H1 (cell line): ENCODE results near the gene ACE. TPM values are rescaled to one million over a fixed set of nuclear protein-coding genes. Genes with fewer than 3 reads are reported as not detected.

Source experiments
- CTCF ChIA-PET: fragments of 300-600 bp; sonication (Branson Sonifier 250); formaldehyde crosslinking; loops from one replicate; lab custom pipeline; 2021; ENCODE audit not compliant: partially characterized antibody; lab: Charles Lee
- POLR2A ChIA-PET: fragments of 300-600 bp; sonication (Branson Sonifier 250); formaldehyde crosslinking; loops from one replicate; lab custom pipeline; 2021; ENCODE audit warnings: inconsistent platforms; ENCODE audit not compliant: partially characterized antibody; lab: Charles Lee
- DNase-seq, 2 experiments: peaks; one replicate each; pipeline versions ENCODE4 v3.0.0 to v3.0.0-alpha.2; 2010 to 2022; ENCODE audit warnings: low spot score in 2 of 2, low read depth in 1 of 2, mixed read lengths in 1 of 2
- FAIRE-seq: peaks from 2 replicates; lab custom pipeline; 2011; peaks lifted over from hg19 to GRCh38; lab: Jason Lieb, UNC
- H2AFZ ChIP-seq: 2 replicates; pipeline ENCODE4 v1.8.1; 2012; ENCODE audit warnings: low read length, inconsistent platforms
- H2AK5ac ChIP-seq: 2 replicates; pipeline ENCODE4 v1.6.1; 2013; ENCODE audit warnings: low read depth, low read length
- H2BK120ac ChIP-seq: replicated peaks from 2 replicates; pipeline ENCODE3; 2013; ENCODE audit warnings: low read depth, low read length, inconsistent platforms
- H2BK12ac ChIP-seq: 2 replicates; pipeline ENCODE4 v1.6.1; 2013; ENCODE audit warnings: low read depth, low read length
- H2BK15ac ChIP-seq: 2 replicates; pipeline ENCODE4 v1.6.1; 2013; ENCODE audit warnings: low read length
- H2BK20ac ChIP-seq: 2 replicates; pipeline ENCODE4 v1.6.1; 2013; ENCODE audit warnings: low read length
- H2BK5ac ChIP-seq: 2 replicates; pipeline ENCODE4 v1.6.1; 2013; ENCODE audit warnings: low read depth, low read length
- H3K14ac ChIP-seq: 2 replicates; pipeline ENCODE4 v1.6.1; 2013; ENCODE audit warnings: inconsistent platforms; ENCODE audit not compliant: insufficient read length
- H3K18ac ChIP-seq: 2 replicates; pipeline ENCODE4 v1.6.1; 2013; ENCODE audit warnings: low read length; ENCODE audit errors: extremely low read depth
- H3K23ac ChIP-seq: 2 replicates; pipeline ENCODE4 v1.6.1; 2013; ENCODE audit warnings: inconsistent platforms; ENCODE audit not compliant: insufficient read length
- H3K23me2 ChIP-seq: 2 replicates; pipeline ENCODE4 v1.6.1; 2013; ENCODE audit warnings: low read depth, low read length
- H3K27ac ChIP-seq: 2 replicates; pipeline ENCODE4 v1.6.1; 2011; ENCODE audit warnings: low read depth, low read length, inconsistent platforms
- H3K27me3 ChIP-seq, 4 experiments: replicated peaks in 1 of 4; 1 replicate in 1 of 4; 2 replicates in 3 of 4; pipeline versions ENCODE4 v1.6.1 to v1.8.1; 2011 to 2013; ENCODE audit warnings: low read length in 3 of 4, mild to moderate bottlenecking in 3 of 4, inconsistent platforms in 2 of 4, mixed read lengths in 2 of 4, moderate library complexity in 1 of 4; ENCODE audit not compliant: control insufficient read depth in 3 of 4, insufficient read depth in 3 of 4; ENCODE audit errors: extremely low read depth in 1 of 4
- H3K36me3 ChIP-seq, 4 experiments: 2 replicates each; pipeline versions ENCODE4 v1.6.1 to v1.8.1; 2011 to 2013; ENCODE audit warnings: mild to moderate bottlenecking in 4 of 4, low read length in 3 of 4, moderate library complexity in 2 of 4, control low read depth in 1 of 4, inconsistent platforms in 1 of 4; ENCODE audit not compliant: insufficient read depth in 4 of 4, control insufficient read depth in 2 of 4
- H3K4ac ChIP-seq: replicated peaks from 2 replicates; pipeline ENCODE3; 2013; ENCODE audit warnings: low read length, low read depth, mixed read lengths, inconsistent platforms; ENCODE audit not compliant: insufficient read length
- H3K4me1 ChIP-seq, 4 experiments: replicated peaks in 1 of 4; 1 replicate in 1 of 4; 2 replicates in 3 of 4; pipeline versions ENCODE4 v1.6.1 to v1.8.1; 2011 to 2013; ENCODE audit warnings: low read length in 3 of 4, inconsistent platforms in 2 of 4, mixed read lengths in 1 of 4; ENCODE audit not compliant: insufficient read depth in 4 of 4, control insufficient read depth in 3 of 4
- H3K4me2 ChIP-seq, 2 experiments: 2 replicates each; pipeline versions ENCODE4 v1.6.1 to v1.8.1; 2011 to 2013; ENCODE audit warnings: low read depth in 2 of 2, low read length in 2 of 2, control low read depth in 1 of 2, inconsistent platforms in 1 of 2, mild to moderate bottlenecking in 1 of 2; ENCODE audit not compliant: insufficient read depth in 1 of 2
- H3K4me3 ChIP-seq, 4 experiments: fragments of 200-600, 300-600 bp in 1 of 4; sonication (generic), shearing (Covaris generic), sonication (Bioruptor Twin) in 1 of 4; 2 replicates each; pipeline versions ENCODE4 v1.5.1 to v1.8.1; 2011 to 2016; ENCODE audit warnings: low read length in 4 of 4, low read depth in 3 of 4, control low read depth in 2 of 4, inconsistent platforms in 2 of 4, mild to moderate bottlenecking in 2 of 4, mixed read lengths in 1 of 4, moderate library complexity in 1 of 4; ENCODE audit not compliant: insufficient read depth in 2 of 4; ENCODE audit errors: extremely low read depth in 1 of 4
- H3K56ac ChIP-seq: replicated peaks from 2 replicates; pipeline ENCODE3; 2013; ENCODE audit warnings: low read depth, mild to moderate bottlenecking, mixed read lengths, low read length, inconsistent platforms; ENCODE audit not compliant: insufficient read length
- H3K79me1 ChIP-seq: 2 replicates; pipeline ENCODE4 v1.6.1; 2013; ENCODE audit warnings: low read depth, low read length, control low read depth
- H3K79me2 ChIP-seq, 2 experiments: 2 replicates each; pipeline versions ENCODE4 v1.6.1 to v1.8.1; 2012 to 2013; ENCODE audit warnings: low read length in 2 of 2, mild to moderate bottlenecking in 2 of 2, inconsistent platforms in 1 of 2; ENCODE audit not compliant: insufficient read depth in 2 of 2, control insufficient read depth in 1 of 2
- H3K9ac ChIP-seq, 4 experiments: replicated peaks in 1 of 4; 1 replicate in 1 of 4; 2 replicates in 3 of 4; pipeline versions ENCODE4 v1.6.1 to v1.8.1; 2011 to 2013; ENCODE audit warnings: low read depth in 3 of 4, low read length in 3 of 4, control low read depth in 2 of 4, mild to moderate bottlenecking in 2 of 4, moderate library complexity in 2 of 4, inconsistent platforms in 1 of 4; ENCODE audit errors: extremely low read depth in 1 of 4
- H3K9me3 ChIP-seq, 2 experiments: 2 replicates each; pipeline versions ENCODE4 v1.6.1 to v1.8.1; 2012 to 2013; ENCODE audit warnings: mild to moderate bottlenecking in 2 of 2, moderate library complexity in 2 of 2, control low read depth in 1 of 2, inconsistent platforms in 1 of 2, low read depth in 1 of 2, low read length in 1 of 2, mixed read lengths in 1 of 2; ENCODE audit not compliant: insufficient read depth in 2 of 2
- H4K20me1 ChIP-seq, 2 experiments: replicated peaks in 1 of 2; 2 replicates each; pipeline versions ENCODE3 to v1.8.1; 2011 to 2013; ENCODE audit warnings: inconsistent platforms in 2 of 2, low read length in 2 of 2, mild to moderate bottlenecking in 1 of 2; ENCODE audit not compliant: insufficient read depth in 2 of 2, control insufficient read depth in 1 of 2
- H4K5ac ChIP-seq: 2 replicates; pipeline ENCODE4 v1.6.1; 2013; ENCODE audit warnings: low read length, low read depth, mixed read lengths, inconsistent platforms; ENCODE audit not compliant: insufficient read length
- H4K8ac ChIP-seq: 2 replicates; pipeline ENCODE4 v1.8.0; 2013; ENCODE audit warnings: mild to moderate bottlenecking, moderate library complexity, low read length, inconsistent platforms; ENCODE audit not compliant: insufficient read depth; ENCODE audit errors: extremely low read depth
- H4K91ac ChIP-seq: replicated peaks from 2 replicates; pipeline ENCODE3; 2013; ENCODE audit warnings: low read length, mixed read lengths, inconsistent platforms; ENCODE audit not compliant: insufficient read length
- KDM4A ChIP-seq: IDR thresholded peaks from one replicate; pipeline ENCODE4 v1.7.1; 2012; ENCODE audit warnings: low read depth, mild to moderate bottlenecking, moderate library complexity, low read length, inconsistent platforms; ENCODE audit not compliant: severe bottlenecking
- TAF1 ChIP-seq: IDR thresholded peaks from 2 replicates; pipeline ENCODE4 v1.6.1; 2011; ENCODE audit warnings: mild to moderate bottlenecking, low read depth, low read length
- ZNF274 ChIP-seq: IDR thresholded peaks from 2 replicates; pipeline ENCODE4 v1.7.0; 2012; ENCODE audit warnings: low read length, borderline replicate concordance; ENCODE audit errors: extremely low read depth
- WGBS, 2 experiments: shearing (Covaris generic) in 1 of 2; methylation state at CpG; one replicate each; pipeline versions ENCODE4 v1.1.6 to v1.1.7; 2013 to 2015; ENCODE audit warnings: low lambda C conversion rate in 2 of 2, mixed read lengths in 2 of 2, inconsistent platforms in 1 of 2, low coverage in 1 of 2, missing lambda C conversion rate in 1 of 2; ENCODE audit not compliant: insufficient replicate concordance in 2 of 2, insufficient coverage in 1 of 2, insufficient read length in 1 of 2; ENCODE audit errors: extremely low coverage in 1 of 2, missing lambda C conversion rate in 1 of 2; 5-methylcytosine and 5-hydroxymethylcytosine counted together
- polyA plus RNA-seq, 7 experiments: library from polyadenylated mRNA; depleted of rRNA in 3 of 7; stranded (reverse) in 5 of 7; unstranded in 2 of 7; fragments of >200 nt in 5 of 7; fragments of 200-250 nt in 2 of 7; gene quantifications; 1 replicate in 5 of 7; 2 replicates in 1 of 7; 4 replicates in 1 of 7; pipeline versions ENCODE4 v1.2.1 to v1.2.3, GENCODE V29; 2011 to 2013; ENCODE audit warnings: missing spikeins in 2 of 7, mixed read lengths in 2 of 7
- total RNA-seq: library from RNA; stranded (reverse); fragmentation: NEBNext Ultra II Directional; extraction: Animal tissue kit (Norgen Biotek cat#: 25700); gene quantifications from 2 replicates; pipeline ENCODE4 v1.2.1, GENCODE V29; 2021

The ACE gene
- total and polyA plus RNA-seq, 2 of the 8 experiments (the other 6 are each of a cell fraction or from before 2014, with no cell fraction given), result 2.5 to 5.5 TPM

- Histone ChIP-seq H3K79me2 (no peaks in the 10 kb centered on the region), H4K8ac (peak overlapping the region; percentile 28), H3K23ac (no peak overlapping the region), H3K4ac (no peak overlapping the region), H2BK120ac (no peak overlapping the region), H3K56ac (no peak overlapping the region), H3K18ac (no peak overlapping the region), H4K5ac (no peak overlapping the region), H4K91ac (no peak overlapping the region), H4K20me1 (no peaks in the 10 kb centered on the region), H2BK20ac (0 out of 2 replicates have a peak overlapping the region, but pooled peaks have one; percentile 32), H3K9me3 (no peaks in the 10 kb centered on the region), H2AFZ (no peak overlapping the region), H3K27me3 (no peaks in the 10 kb centered on the region), H2BK12ac (no peak overlapping the region), H2BK5ac (no peak overlapping the region), H3K14ac (no peak overlapping the region), H3K4me2 (no peak overlapping the region), H3K9ac (no peak overlapping the region), H3K79me1 (no peaks in the 10 kb centered on the region), H3K4me3 (no peak overlapping the region), H3K36me3 (no peaks in the 10 kb centered on the region), H2BK15ac (no peak overlapping the region; the same call in 1 of the 2 replicates), H3K27ac (no peak overlapping the region), H3K4me1 (peaks cover 0 to under 1% (median 0%) of the 10 kb centered on the region in 4 experiments; a peak in 2 of 7 replicates), H2AK5ac (no peak overlapping the region), H3K23me2 (no peaks in the 10 kb centered on the region)
- ChIA-PET CTCF (interaction anchor here (0.7 to 27.9 kb wide), 3 partner anchors 35 to 384 kb away, joined by 3 to 758 read pairs (median 3); partner anchors contain the start of gene CYB561), POLR2A (interaction anchor here (1.4 kb wide), 1 partner anchor 37 kb away, joined by 4 read pairs; no protein-coding TSS in a partner anchor)
- 85% methylated on average over 11 of the region's 16 CpGs; no CpG with 5 or more reads in 1 of the 2 experiments for WGBS, 2 experiments
- no peak for FAIRE-seq
- TF ChIP-seq TAF1, result no peak
- no peak for TF ChIP-seq KDM4A
- no peak for TF ChIP-seq ZNF274
- no peak for DNase-seq
Observed at GRCh38 chr17:63483655-63484575, 7.1 kb downstream of the ACE start.
